HCT116 (cell line): ENCODE results near the gene MELTF. TPM values are rescaled to one million over a fixed set of nuclear protein-coding genes. Genes with fewer than 3 reads are reported as not detected.

ENCODE experiments used
- ATAC-seq: fragments of 200-7000 bp; cut with Tn5 transposase; 2 replicates; pipeline ENCODE4 v1.9.1; 2020; ENCODE audit warnings: mild to moderate bottlenecking, moderate library complexity
- BruUV-seq: library from RNA; stranded (reverse); fragments of 400-500 nt; replicated peaks from 2 replicates; lab custom pipeline; 2021; lab: Mats Ljungman, UMichigan
- CTCF ChIA-PET: fragments of 300-600 bp; sonication (Branson Sonifier 250); formaldehyde crosslinking; loops from one replicate; lab custom pipeline; 2021; ENCODE audit warnings: antibody characterized with exemption; lab: Charles Lee
- POLR2A ChIA-PET: fragments of 300-600, 350-600 bp; sonication (Branson Sonifier 250); formaldehyde crosslinking; loops from one replicate; lab custom pipeline; 2021; ENCODE audit warnings: antibody characterized with exemption; lab: Charles Lee
- RAD21 ChIA-PET, 2 experiments: fragments of 300-600 bp; sonication (Branson Sonifier 250); formaldehyde crosslinking; loops; one replicate each; lab custom pipeline; 2023; ENCODE audit warnings: low total read pairs in 2 of 2; ENCODE audit not compliant: uncharacterized antibody in 2 of 2, unreplicated experiment in 2 of 2, low non-redundant PET in 1 of 2; lab: Charles Lee
- DNase-seq: peaks from one replicate; pipeline ENCODE4 v3.0.0-alpha.2; 2010; ENCODE audit warnings: low read depth, low spot score
- H2AFZ ChIP-seq: fragments of 200-600 bp; shearing (Covaris generic), sonication (generic); 2 replicates; pipeline ENCODE4 v1.6.1; 2017; ENCODE audit warnings: low read depth, mixed run types, mixed read lengths, antibody characterized with exemption, low read length; ENCODE audit not compliant: poor library complexity, severe bottlenecking
- H3K27ac ChIP-seq: 2 replicates; pipeline ENCODE4 v1.5.1; 2012; ENCODE audit warnings: low read depth, low read length
- H3K27me3 ChIP-seq: fragments of 200-600 bp; sonication (generic); 2 replicates; pipeline ENCODE4 v1.6.1; 2016; ENCODE audit warnings: mixed run types, low read length, mixed read lengths; ENCODE audit not compliant: insufficient read depth
- H3K36me3 ChIP-seq, 2 experiments: fragments of 200-500 bp in 1 of 2; fragments of 200-600 bp in 1 of 2; sonication (Bioruptor generic) in 1 of 2; sonication (generic) in 1 of 2; 2 replicates each; pipeline versions ENCODE4 v1.5.1 to v1.6.1; 2014 to 2016; ENCODE audit warnings: low read length in 2 of 2, inconsistent platforms in 1 of 2, mixed read lengths in 1 of 2, mixed run types in 1 of 2; ENCODE audit not compliant: insufficient read depth in 2 of 2, control insufficient read depth in 1 of 2
- H3K4me1 ChIP-seq, 2 experiments: fragments of 200-600 bp in 1 of 2; sonication (generic) in 1 of 2; 2 replicates each; pipeline versions ENCODE4 v1.5.1 to v1.6.1; 2012 to 2017; ENCODE audit warnings: low read length in 2 of 2, inconsistent platforms in 1 of 2, mild to moderate bottlenecking in 1 of 2, mixed read lengths in 1 of 2, mixed run types in 1 of 2, moderate library complexity in 1 of 2; ENCODE audit not compliant: insufficient read depth in 2 of 2, control insufficient read depth in 1 of 2
- H3K4me2 ChIP-seq: fragments of 200-600 bp; sonication (generic); 2 replicates; pipeline ENCODE4 v1.6.1; 2017; ENCODE audit warnings: mixed run types, low read length, mixed read lengths
- H3K4me3 ChIP-seq, 2 experiments: fragments of 200-600 bp in 1 of 2; sonication (generic) in 1 of 2; replicated peaks in 1 of 2; 2 replicates each; pipeline ENCODE4 v1.5.1; 2011 to 2016; ENCODE audit warnings: low read length in 2 of 2, control low read depth in 1 of 2, low read depth in 1 of 2, mild to moderate bottlenecking in 1 of 2, mixed read lengths in 1 of 2, mixed run types in 1 of 2
- H3K79me2 ChIP-seq: fragments of 200-600 bp; sonication (generic); 2 replicates; pipeline ENCODE4 v1.6.1; 2017; ENCODE audit warnings: mild to moderate bottlenecking, mixed run types, low read length, moderate library complexity, mixed read lengths; ENCODE audit not compliant: insufficient read depth
- H3K9ac ChIP-seq: fragments of 200-600 bp; sonication (generic); 2 replicates; pipeline ENCODE4 v1.6.1; 2016; ENCODE audit warnings: low read length, mixed read lengths
- H3K9me2 ChIP-seq: fragments of 200-600 bp; sonication (generic), shearing (Covaris generic); 2 replicates; pipeline ENCODE4 v1.6.1; 2017; ENCODE audit warnings: mixed run types, mild to moderate bottlenecking, moderate library complexity; ENCODE audit not compliant: insufficient read depth
- H3K9me3 ChIP-seq, 2 experiments: fragments of 200-500 bp in 1 of 2; fragments of 200-600 bp in 1 of 2; sonication (Bioruptor generic) in 1 of 2; sonication (generic) in 1 of 2; 2 replicates each; pipeline ENCODE4 v1.6.1; 2014 to 2017; ENCODE audit warnings: low read length in 2 of 2, mixed read lengths in 2 of 2, inconsistent platforms in 1 of 2, low read depth in 1 of 2, mild to moderate bottlenecking in 1 of 2, mixed run types in 1 of 2, moderate library complexity in 1 of 2; ENCODE audit not compliant: control insufficient read depth in 1 of 2, insufficient read depth in 1 of 2
- H4K20me1 ChIP-seq: fragments of 200-600 bp; sonication (generic), shearing (Covaris generic); 2 replicates; pipeline ENCODE4 v1.6.1; 2017; ENCODE audit warnings: mixed run types, mild to moderate bottlenecking, moderate library complexity; ENCODE audit not compliant: insufficient read depth
- ELF1 ChIP-seq: IDR thresholded peaks from 2 replicates; pipeline ENCODE4 v1.6.1; 2012; ENCODE audit warnings: low read depth, borderline replicate concordance
- JUND ChIP-seq: IDR thresholded peaks from 2 replicates; pipeline ENCODE4 v1.6.1; 2012
- MAX ChIP-seq: IDR thresholded peaks from 2 replicates; pipeline ENCODE4 v1.6.1; 2012
- SRF ChIP-seq: IDR thresholded peaks from 2 replicates; pipeline ENCODE4 v1.6.1; 2012; ENCODE audit warnings: low read depth
- TCF7L2 ChIP-seq: IDR thresholded peaks from 2 replicates; pipeline ENCODE4 v1.7.0; 2011; ENCODE audit warnings: borderline replicate concordance, inconsistent platforms; ENCODE audit not compliant: insufficient read depth, insufficient read length; ENCODE audit errors: extremely low read depth
- ZBTB33 ChIP-seq: IDR thresholded peaks from 2 replicates; pipeline ENCODE4 v1.6.1; 2011; ENCODE audit warnings: mild to moderate bottlenecking, low read length, moderate library complexity; ENCODE audit not compliant: insufficient replicate concordance; ENCODE audit errors: extremely low read depth
- ZFX ChIP-seq: fragments of 450-650 bp; IDR thresholded peaks from 2 replicates; pipeline ENCODE4 v1.6.1; 2017
- ZNF274 ChIP-seq: fragments of 200-500 bp; sonication (Bioruptor generic); IDR thresholded peaks from 2 replicates; pipeline ENCODE4 v1.6.1; 2014; ENCODE audit warnings: mild to moderate bottlenecking, low read depth, low read length, inconsistent platforms
- intact Hi-C: fragments of 100-400 bp; cut with micrococcal nuclease; formaldehyde crosslinking; loops from 2 replicates; pipeline ENCODE4 v1.10.0; 2022
- total RNA-seq: library from RNA; stranded (reverse); gene quantifications from one replicate; pipeline ENCODE4 v1.2.1, GENCODE V29; 2021; ENCODE audit not compliant: unreplicated experiment

MELTF gene
- total RNA-seq, 1 experiment from 2014 or later, result 47.6 TPM

- DNase-seq (no peak), ATAC-seq (no peak)
- CTCF ChIA-PET, result no interaction called here
- Histone ChIP-seq H3K4me2 (no peak overlapping the region), H3K27ac (no peak overlapping the region), H3K9me3 (no peaks in the 10 kb centered on the region), H4K20me1 (no peaks in the 10 kb centered on the region), H3K9ac (no peak overlapping the region), H3K36me3 (no peaks in the 10 kb centered on the region), H3K9me2 (no peaks in the 10 kb centered on the region), H3K79me2 (no peaks in the 10 kb centered on the region), H2AFZ (no peak overlapping the region), H3K27me3 (no peaks in the 10 kb centered on the region), H3K4me1 (no peaks in the 10 kb centered on the region), H3K4me3 (no peak overlapping the region)
- intact Hi-C loops, result no loop called here
- BruUV-seq, result no TSS peak
- POLR2A ChIA-PET, result no interaction called here
- TF ChIP-seq ELF1 (no peak), MAX (no peak), SRF (no peak), ZNF274 (no peak), ZBTB33 (no peak), TCF7L2 (no peak), ZFX (no peak), JUND (no peak)
- RAD21 ChIA-PET, result no interaction called here
These were observed 35.6 kb downstream of the MELTF start for GRCh38 chr3:196994056-196994455.
